HEK293 (cell line): ENCODE results near the gene BTBD16.

ENCODE experiments used
- CTCF ChIA-PET: fragments of 350-600 bp; formaldehyde crosslinking; extraction: SDS; loops from one replicate; lab custom pipeline; 2021; ENCODE audit warnings: antibody characterized with exemption; lab: Yijun Ruan, JAX
- POLR2A ChIA-PET: fragments of 300-600 bp; formaldehyde crosslinking; extraction: SDS; loops from one replicate; lab custom pipeline; 2020; ENCODE audit warnings: antibody characterized with exemption, inconsistent platforms; lab: Yijun Ruan, JAX
- H3K27ac ChIP-seq: fragments of 200-500 bp; sonication (Bioruptor generic); 2 replicates; pipeline ENCODE4 v1.5.1; 2014; ENCODE audit warnings: low read depth, low read length, control low read depth, inconsistent platforms; ENCODE audit errors: extremely low read depth
- H3K36me3 ChIP-seq, 2 experiments: fragments of 200-500 bp in 1 of 2; sonication (Bioruptor generic) in 1 of 2; 1 replicate in 1 of 2; 2 replicates in 1 of 2; pipeline ENCODE4 v1.5.1; 2014 to 2017; ENCODE audit warnings: inconsistent platforms in 2 of 2, low read length in 2 of 2; ENCODE audit not compliant: control insufficient read depth in 2 of 2, insufficient read depth in 1 of 2
- H3K4me1 ChIP-seq: fragments of 200-500 bp; sonication (Bioruptor generic); 2 replicates; pipeline ENCODE4 v1.5.1; 2014; ENCODE audit warnings: mild to moderate bottlenecking, low read length, inconsistent platforms; ENCODE audit not compliant: control insufficient read depth, insufficient read depth
- H3K4me3 ChIP-seq: 2 replicates; pipeline ENCODE4 v1.5.1; 2011; ENCODE audit warnings: low read depth, mild to moderate bottlenecking, control low read depth, low read length, moderate library complexity
- H3K9me3 ChIP-seq: fragments of 200-500 bp; sonication (Bioruptor generic); 2 replicates; pipeline ENCODE4 v1.5.1; 2014; ENCODE audit warnings: low read depth, low read length, inconsistent platforms; ENCODE audit not compliant: control insufficient read depth, insufficient read depth
- HOXC10 ChIP-seq: sonication (generic); formaldehyde crosslinking; IDR thresholded peaks from 2 replicates; pipeline ENCODE4 v1.8.1; 2023; ENCODE audit warnings: mild to moderate bottlenecking, missing genetic modification reagents
- KLF16 ChIP-seq: fragments of 450-650 bp; formaldehyde crosslinking; IDR thresholded peaks from 2 replicates; pipeline ENCODE4 v1.5.1; 2017; ENCODE audit warnings: missing biosample characterization, missing genetic modification characterization
- KLF8 ChIP-seq: fragments of 450-650 bp; formaldehyde crosslinking; IDR thresholded peaks from 2 replicates; pipeline ENCODE4 v1.5.1; 2016; ENCODE audit warnings: missing biosample characterization, missing genetic modification characterization
- MYNN ChIP-seq: fragments of 450-650 bp; formaldehyde crosslinking; IDR thresholded peaks from 2 replicates; pipeline ENCODE4 v1.5.1; 2016; ENCODE audit warnings: missing biosample characterization, missing genetic modification characterization, borderline replicate concordance
- SP3 ChIP-seq: fragments of 450-650 bp; formaldehyde crosslinking; IDR thresholded peaks from 2 replicates; pipeline ENCODE4 v1.5.1; 2016; ENCODE audit warnings: missing biosample characterization, missing genetic modification characterization
- ZBTB48 ChIP-seq: fragments of 450-650 bp; formaldehyde crosslinking; IDR thresholded peaks from 2 replicates; pipeline ENCODE4 v1.5.1; 2016; ENCODE audit warnings: missing biosample characterization, missing genetic modification characterization
- ZFP37 ChIP-seq: fragments of 450-650 bp; formaldehyde crosslinking; IDR thresholded peaks from 2 replicates; pipeline ENCODE4 v1.5.1; 2016; ENCODE audit warnings: missing biosample characterization, missing genetic modification characterization
- ZIC2 ChIP-seq: fragments of 450-650 bp; formaldehyde crosslinking; IDR thresholded peaks from 2 replicates; pipeline ENCODE4 v1.5.1; 2016; ENCODE audit warnings: missing biosample characterization, missing genetic modification characterization
- ZNF324 ChIP-seq: fragments of 450-650 bp; formaldehyde crosslinking; IDR thresholded peaks from 2 replicates; pipeline ENCODE4 v1.5.1; 2016; ENCODE audit warnings: missing biosample characterization, missing genetic modification characterization
- ZNF335 ChIP-seq: fragments of 450-650 bp; formaldehyde crosslinking; conservative IDR thresholded peaks from 2 replicates; pipeline ENCODE4 v1.5.1; 2016; ENCODE audit warnings: missing biosample characterization, missing genetic modification characterization
- ZNF350 ChIP-seq: fragments of 450-650 bp; formaldehyde crosslinking; IDR thresholded peaks from 2 replicates; pipeline ENCODE4 v1.5.0; 2017; ENCODE audit warnings: missing biosample characterization, mild to moderate bottlenecking, missing genetic modification characterization
- ZNF394 ChIP-seq: fragments of 450-650 bp; formaldehyde crosslinking; IDR thresholded peaks from 2 replicates; pipeline ENCODE4 v1.5.1; 2016; ENCODE audit warnings: missing biosample characterization, missing genetic modification characterization, mild to moderate bottlenecking, moderate library complexity, borderline replicate concordance
- ZNF670 ChIP-seq: fragments of 450-650 bp; formaldehyde crosslinking; IDR thresholded peaks from 2 replicates; pipeline ENCODE4 v1.5.1; 2016; ENCODE audit warnings: missing biosample characterization, missing genetic modification characterization, low read depth
- TF ChIP-seq, protein P1 (sequence below): fragments of 450-650 bp; formaldehyde crosslinking; IDR thresholded peaks from 2 replicates; pipeline ENCODE4 v1.5.0; 2017; ENCODE audit warnings: missing biosample characterization, missing genetic modification characterization, borderline replicate concordance
- TF ChIP-seq, protein P2 (sequence below): fragments of 450-650 bp; formaldehyde crosslinking; conservative IDR thresholded peaks from 2 replicates; pipeline ENCODE4 v1.5.1; 2016; ENCODE audit warnings: low read depth, missing biosample characterization, missing genetic modification characterization
- TF ChIP-seq, protein P3 (sequence below): fragments of 450-650 bp; IDR thresholded peaks from 2 replicates; pipeline ENCODE4 v1.5.1; 2018; ENCODE audit warnings: missing biosample characterization, mild to moderate bottlenecking, missing genetic modification characterization
- TF ChIP-seq, protein P4 (sequence below): fragments of 450-650 bp; formaldehyde crosslinking; IDR thresholded peaks from 2 replicates; pipeline ENCODE4 v1.5.1; 2016; ENCODE audit warnings: missing biosample characterization, missing genetic modification characterization
- TF ChIP-seq, protein P5 (sequence below): sonication (generic); formaldehyde crosslinking; IDR thresholded peaks from 2 replicates; pipeline ENCODE4 v1.8.1; 2022; ENCODE audit warnings: mild to moderate bottlenecking, moderate library complexity, missing genetic modification reagents
- TF ChIP-seq, protein P6 (sequence below): fragments of 450-650 bp; formaldehyde crosslinking; IDR thresholded peaks from 2 replicates; pipeline ENCODE4 v1.5.1; 2016; ENCODE audit warnings: missing biosample characterization, missing genetic modification characterization, low read depth
- TF ChIP-seq, protein P7 (sequence below): fragments of 450-650 bp; formaldehyde crosslinking; IDR thresholded peaks from 2 replicates; pipeline ENCODE4 v1.5.1; 2016; ENCODE audit warnings: missing biosample characterization, missing genetic modification characterization
- TF ChIP-seq, protein P8 (sequence below): fragments of 450-650 bp; formaldehyde crosslinking; IDR thresholded peaks from 2 replicates; pipeline ENCODE4 v1.5.1; 2016; ENCODE audit warnings: missing biosample characterization, missing genetic modification characterization

Gene BTBD16

DNA sequence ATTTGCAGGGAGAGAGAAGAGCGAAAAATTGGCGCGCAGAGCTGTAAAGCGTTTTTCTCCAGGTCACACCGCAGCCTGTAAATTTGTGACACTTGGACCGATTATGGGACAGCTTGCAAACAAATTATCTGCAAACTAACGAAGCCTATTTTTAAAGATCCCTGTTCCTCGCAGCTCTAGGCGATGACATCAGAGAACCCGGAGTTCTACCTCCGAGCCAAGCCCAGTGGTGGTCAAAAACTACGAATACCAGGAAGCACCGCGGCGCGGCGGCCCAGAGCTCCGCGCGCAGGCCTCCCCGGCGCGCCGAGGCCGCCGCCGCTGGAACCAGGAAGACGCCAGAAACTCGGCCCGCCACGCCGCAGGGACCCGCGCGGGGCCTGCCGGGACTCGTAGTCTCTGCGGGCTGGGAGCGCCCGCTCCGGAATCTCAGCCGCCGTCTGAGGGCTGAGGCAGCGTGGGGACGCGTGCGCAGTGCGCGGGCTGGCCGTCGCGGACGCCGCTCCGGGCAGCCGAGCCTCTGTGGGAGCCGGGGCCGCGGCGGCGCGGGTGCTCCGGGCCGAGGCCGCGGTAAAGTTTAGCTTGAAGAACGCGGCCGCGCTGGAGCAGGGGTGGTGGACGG is 103.3 kb downstream of the BTBD16 start, which contains the start of gene PLEKHA1:
Gene PLEKHA1, plus strand, starts transcription at position 472 of the 622 bp plus-strand sequence. CDS start 18,493 bp downstream, outside the sequence.
- H3K36me3 ChIP-seq = no peaks in the 10 kb centered on the region
- H3K4me3 ChIP-seq = peak within 1 kb of the TSS; percentile 57
- POLR2A ChIA-PET = interaction anchor here (0.6 to 1.6 kb wide), 10 partner anchors 9 to 130 kb away, joined by 3 to 5 read pairs (median 4); no protein-coding TSS in a partner anchor
- CTCF ChIA-PET = interaction anchor here (0.7 to 1.9 kb wide), 6 partner anchors 45 to 191 kb away, joined by 3 to 6 read pairs (median 3); no protein-coding TSS in a partner anchor
- H3K9me3 ChIP-seq = no peaks in the 10 kb centered on the region
- H3K27ac ChIP-seq = peak within 1 kb of the TSS; percentile 91
- peaks cover 10% of the 10 kb centered on the region for H3K4me1 ChIP-seq
- TF ChIP-seq SP3 (tag by site-specific recombination) (no peak), HOXC10 (CRISPR knock-in tag) (no peak), ZIC2 (tag by site-specific recombination) (no peak), ZNF324 (tag by site-specific recombination) (no peak), ZNF350 (no peak), ZNF335 (tag by site-specific recombination) (peak; percentile 34), ZNF670 (no peak), ZBTB48 (tag by site-specific recombination) (peak; percentile 63; the same call in 1 of the 2 replicates), MYNN (no peak), ZNF394 (tag by site-specific recombination) (no peak), KLF16 (tag by site-specific recombination) (no peak), KLF8 (tag by site-specific recombination) (no peak), ZFP37 (tag by site-specific recombination) (no peak)
- TF ChIP-seq, protein P1, sequence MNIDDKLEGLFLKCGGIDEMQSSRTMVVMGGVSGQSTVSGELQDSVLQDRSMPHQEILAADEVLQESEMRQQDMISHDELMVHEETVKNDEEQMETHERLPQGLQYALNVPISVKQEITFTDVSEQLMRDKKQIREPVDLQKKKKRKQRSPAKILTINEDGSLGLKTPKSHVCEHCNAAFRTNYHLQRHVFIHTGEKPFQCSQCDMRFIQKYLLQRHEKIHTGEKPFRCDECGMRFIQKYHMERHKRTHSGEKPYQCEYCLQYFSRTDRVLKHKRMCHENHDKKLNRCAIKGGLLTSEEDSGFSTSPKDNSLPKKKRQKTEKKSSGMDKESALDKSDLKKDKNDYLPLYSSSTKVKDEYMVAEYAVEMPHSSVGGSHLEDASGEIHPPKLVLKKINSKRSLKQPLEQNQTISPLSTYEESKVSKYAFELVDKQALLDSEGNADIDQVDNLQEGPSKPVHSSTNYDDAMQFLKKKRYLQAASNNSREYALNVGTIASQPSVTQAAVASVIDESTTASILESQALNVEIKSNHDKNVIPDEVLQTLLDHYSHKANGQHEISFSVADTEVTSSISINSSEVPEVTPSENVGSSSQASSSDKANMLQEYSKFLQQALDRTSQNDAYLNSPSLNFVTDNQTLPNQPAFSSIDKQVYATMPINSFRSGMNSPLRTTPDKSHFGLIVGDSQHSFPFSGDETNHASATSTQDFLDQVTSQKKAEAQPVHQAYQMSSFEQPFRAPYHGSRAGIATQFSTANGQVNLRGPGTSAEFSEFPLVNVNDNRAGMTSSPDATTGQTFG = no peak
- TF ChIP-seq, protein P2, sequence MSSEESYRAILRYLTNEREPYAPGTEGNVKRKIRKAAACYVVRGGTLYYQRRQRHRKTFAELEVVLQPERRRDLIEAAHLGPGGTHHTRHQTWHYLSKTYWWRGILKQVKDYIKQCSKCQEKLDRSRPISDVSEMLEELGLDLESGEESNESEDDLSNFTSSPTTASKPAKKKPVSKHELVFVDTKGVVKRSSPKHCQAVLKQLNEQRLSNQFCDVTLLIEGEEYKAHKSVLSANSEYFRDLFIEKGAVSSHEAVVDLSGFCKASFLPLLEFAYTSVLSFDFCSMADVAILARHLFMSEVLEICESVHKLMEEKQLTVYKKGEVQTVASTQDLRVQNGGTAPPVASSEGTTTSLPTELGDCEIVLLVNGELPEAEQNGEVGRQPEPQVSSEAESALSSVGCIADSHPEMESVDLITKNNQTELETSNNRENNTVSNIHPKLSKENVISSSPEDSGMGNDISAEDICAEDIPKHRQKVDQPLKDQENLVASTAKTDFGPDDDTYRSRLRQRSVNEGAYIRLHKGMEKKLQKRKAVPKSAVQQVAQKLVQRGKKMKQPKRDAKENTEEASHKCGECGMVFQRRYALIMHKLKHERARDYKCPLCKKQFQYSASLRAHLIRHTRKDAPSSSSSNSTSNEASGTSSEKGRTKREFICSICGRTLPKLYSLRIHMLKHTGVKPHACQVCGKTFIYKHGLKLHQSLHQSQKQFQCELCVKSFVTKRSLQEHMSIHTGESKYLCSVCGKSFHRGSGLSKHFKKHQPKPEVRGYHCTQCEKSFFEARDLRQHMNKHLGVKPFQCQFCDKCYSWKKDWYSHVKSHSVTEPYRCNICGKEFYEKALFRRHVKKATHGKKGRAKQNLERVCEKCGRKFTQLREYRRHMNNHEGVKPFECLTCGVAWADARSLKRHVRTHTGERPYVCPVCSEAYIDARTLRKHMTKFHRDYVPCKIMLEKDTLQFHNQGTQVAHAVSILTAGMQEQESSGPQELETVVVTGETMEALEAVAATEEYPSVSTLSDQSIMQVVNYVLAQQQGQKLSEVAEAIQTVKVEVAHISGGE = peak; percentile 60
- TF ChIP-seq, protein P3, sequence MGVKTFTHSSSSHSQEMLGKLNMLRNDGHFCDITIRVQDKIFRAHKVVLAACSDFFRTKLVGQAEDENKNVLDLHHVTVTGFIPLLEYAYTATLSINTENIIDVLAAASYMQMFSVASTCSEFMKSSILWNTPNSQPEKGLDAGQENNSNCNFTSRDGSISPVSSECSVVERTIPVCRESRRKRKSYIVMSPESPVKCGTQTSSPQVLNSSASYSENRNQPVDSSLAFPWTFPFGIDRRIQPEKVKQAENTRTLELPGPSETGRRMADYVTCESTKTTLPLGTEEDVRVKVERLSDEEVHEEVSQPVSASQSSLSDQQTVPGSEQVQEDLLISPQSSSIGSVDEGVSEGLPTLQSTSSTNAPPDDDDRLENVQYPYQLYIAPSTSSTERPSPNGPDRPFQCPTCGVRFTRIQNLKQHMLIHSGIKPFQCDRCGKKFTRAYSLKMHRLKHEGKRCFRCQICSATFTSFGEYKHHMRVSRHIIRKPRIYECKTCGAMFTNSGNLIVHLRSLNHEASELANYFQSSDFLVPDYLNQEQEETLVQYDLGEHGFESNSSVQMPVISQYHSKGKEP (tag by site-specific recombination) = 0 out of 2 replicates have a peak, but pooled peaks have one; percentile 8
- TF ChIP-seq, protein P4, sequence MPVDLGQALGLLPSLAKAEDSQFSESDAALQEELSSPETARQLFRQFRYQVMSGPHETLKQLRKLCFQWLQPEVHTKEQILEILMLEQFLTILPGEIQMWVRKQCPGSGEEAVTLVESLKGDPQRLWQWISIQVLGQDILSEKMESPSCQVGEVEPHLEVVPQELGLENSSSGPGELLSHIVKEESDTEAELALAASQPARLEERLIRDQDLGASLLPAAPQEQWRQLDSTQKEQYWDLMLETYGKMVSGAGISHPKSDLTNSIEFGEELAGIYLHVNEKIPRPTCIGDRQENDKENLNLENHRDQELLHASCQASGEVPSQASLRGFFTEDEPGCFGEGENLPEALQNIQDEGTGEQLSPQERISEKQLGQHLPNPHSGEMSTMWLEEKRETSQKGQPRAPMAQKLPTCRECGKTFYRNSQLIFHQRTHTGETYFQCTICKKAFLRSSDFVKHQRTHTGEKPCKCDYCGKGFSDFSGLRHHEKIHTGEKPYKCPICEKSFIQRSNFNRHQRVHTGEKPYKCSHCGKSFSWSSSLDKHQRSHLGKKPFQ = no peak
- TF ChIP-seq, protein P5, sequence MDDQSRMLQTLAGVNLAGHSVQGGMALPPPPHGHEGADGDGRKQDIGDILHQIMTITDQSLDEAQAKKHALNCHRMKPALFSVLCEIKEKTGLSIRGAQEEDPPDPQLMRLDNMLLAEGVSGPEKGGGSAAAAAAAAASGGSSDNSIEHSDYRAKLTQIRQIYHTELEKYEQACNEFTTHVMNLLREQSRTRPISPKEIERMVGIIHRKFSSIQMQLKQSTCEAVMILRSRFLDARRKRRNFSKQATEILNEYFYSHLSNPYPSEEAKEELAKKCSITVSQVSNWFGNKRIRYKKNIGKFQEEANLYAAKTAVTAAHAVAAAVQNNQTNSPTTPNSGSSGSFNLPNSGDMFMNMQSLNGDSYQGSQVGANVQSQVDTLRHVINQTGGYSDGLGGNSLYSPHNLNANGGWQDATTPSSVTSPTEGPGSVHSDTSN (CRISPR knock-in tag) = no peak
- TF ChIP-seq, protein P6, sequence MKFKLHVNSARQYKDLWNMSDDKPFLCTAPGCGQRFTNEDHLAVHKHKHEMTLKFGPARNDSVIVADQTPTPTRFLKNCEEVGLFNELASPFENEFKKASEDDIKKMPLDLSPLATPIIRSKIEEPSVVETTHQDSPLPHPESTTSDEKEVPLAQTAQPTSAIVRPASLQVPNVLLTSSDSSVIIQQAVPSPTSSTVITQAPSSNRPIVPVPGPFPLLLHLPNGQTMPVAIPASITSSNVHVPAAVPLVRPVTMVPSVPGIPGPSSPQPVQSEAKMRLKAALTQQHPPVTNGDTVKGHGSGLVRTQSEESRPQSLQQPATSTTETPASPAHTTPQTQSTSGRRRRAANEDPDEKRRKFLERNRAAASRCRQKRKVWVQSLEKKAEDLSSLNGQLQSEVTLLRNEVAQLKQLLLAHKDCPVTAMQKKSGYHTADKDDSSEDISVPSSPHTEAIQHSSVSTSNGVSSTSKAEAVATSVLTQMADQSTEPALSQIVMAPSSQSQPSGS (tag by site-specific recombination) = peak; percentile 54; the same call in 1 of the 2 replicates
- TF ChIP-seq, protein P7, sequence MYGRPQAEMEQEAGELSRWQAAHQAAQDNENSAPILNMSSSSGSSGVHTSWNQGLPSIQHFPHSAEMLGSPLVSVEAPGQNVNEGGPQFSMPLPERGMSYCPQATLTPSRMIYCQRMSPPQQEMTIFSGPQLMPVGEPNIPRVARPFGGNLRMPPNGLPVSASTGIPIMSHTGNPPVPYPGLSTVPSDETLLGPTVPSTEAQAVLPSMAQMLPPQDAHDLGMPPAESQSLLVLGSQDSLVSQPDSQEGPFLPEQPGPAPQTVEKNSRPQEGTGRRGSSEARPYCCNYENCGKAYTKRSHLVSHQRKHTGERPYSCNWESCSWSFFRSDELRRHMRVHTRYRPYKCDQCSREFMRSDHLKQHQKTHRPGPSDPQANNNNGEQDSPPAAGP (tag by site-specific recombination) = no peak
- TF ChIP-seq, protein P8, sequence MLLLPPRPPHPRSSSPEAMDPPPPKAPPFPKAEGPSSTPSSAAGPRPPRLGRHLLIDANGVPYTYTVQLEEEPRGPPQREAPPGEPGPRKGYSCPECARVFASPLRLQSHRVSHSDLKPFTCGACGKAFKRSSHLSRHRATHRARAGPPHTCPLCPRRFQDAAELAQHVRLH (tag by site-specific recombination) = no peak
